ENCODE measurements around the gene PRICKLE2. TPM values are rescaled to one million over a fixed set of nuclear protein-coding genes. Genes with fewer than 3 reads are reported as not detected.

PRICKLE2 gene
- total and polyA plus RNA-seq, 10 donors = 0.27 to 11.4 (median 5.4) TPM

DNA sequence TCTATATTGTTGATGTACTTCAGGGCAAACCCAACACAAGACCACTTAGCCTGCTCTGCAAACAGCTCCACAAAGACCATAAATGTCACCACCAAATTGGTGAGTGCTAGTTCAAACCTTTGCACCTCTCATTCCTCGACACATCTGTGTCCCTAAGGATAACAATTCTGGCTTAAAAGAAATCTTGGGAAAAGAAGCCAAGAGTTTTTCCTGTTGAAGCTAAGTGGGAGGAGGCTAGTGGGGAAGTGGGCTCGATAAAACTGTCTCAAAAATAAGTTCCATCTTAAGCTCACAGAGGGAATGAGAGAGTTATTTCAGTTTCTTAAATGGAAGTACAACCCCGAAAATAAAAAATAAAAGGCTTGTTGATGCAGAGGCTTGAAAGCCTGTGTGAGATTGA lies 40.4 kb upstream of the PRICKLE2 start:
- Histone ChIP-seq H3K27ac (peak overlapping the region in 7 of 8 donors; percentile 24 to 77 (median 48)), H3K4me1 (no peaks in the 10 kb centered on the region), H3K36me3 (no peaks in the 10 kb centered on the region), H3K27me3 (replicated peaks in 1 of 7) (peaks cover 0 to 31% (median 12%) of the 10 kb centered on the region in 7 donors), H3K4me3 (peak overlapping the region in 2 of 8 donors; percentile 49 to 64), H3K9me3 (peaks cover 0 to 5% (median 0%) of the 10 kb centered on the region in 8 donors)
- WGBS, 5 donors = 23 to 36% (median 26%) methylated on average over 3 of the region's 3 CpGs
- no peak for DNase-seq
- no peak for TF ChIP-seq POLR2AphosphoS5 (IDR thresholded peaks at IDR 0.05)
- TF ChIP-seq, protein P1, sequence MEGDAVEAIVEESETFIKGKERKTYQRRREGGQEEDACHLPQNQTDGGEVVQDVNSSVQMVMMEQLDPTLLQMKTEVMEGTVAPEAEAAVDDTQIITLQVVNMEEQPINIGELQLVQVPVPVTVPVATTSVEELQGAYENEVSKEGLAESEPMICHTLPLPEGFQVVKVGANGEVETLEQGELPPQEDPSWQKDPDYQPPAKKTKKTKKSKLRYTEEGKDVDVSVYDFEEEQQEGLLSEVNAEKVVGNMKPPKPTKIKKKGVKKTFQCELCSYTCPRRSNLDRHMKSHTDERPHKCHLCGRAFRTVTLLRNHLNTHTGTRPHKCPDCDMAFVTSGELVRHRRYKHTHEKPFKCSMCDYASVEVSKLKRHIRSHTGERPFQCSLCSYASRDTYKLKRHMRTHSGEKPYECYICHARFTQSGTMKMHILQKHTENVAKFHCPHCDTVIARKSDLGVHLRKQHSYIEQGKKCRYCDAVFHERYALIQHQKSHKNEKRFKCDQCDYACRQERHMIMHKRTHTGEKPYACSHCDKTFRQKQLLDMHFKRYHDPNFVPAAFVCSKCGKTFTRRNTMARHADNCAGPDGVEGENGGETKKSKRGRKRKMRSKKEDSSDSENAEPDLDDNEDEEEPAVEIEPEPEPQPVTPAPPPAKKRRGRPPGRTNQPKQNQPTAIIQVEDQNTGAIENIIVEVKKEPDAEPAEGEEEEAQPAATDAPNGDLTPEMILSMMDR (IDR thresholded peaks at IDR 0.05 in 8 of 11, conservative IDR thresholded peaks at IDR 0.05 in 3 of 11) = no peak
- no peak for TF ChIP-seq POLR2A (IDR thresholded peaks at IDR 0.05)
- intact Hi-C loops (cut with DNase I; ENCODE audit: low total_unique reads) = no loop called here

DNA sequence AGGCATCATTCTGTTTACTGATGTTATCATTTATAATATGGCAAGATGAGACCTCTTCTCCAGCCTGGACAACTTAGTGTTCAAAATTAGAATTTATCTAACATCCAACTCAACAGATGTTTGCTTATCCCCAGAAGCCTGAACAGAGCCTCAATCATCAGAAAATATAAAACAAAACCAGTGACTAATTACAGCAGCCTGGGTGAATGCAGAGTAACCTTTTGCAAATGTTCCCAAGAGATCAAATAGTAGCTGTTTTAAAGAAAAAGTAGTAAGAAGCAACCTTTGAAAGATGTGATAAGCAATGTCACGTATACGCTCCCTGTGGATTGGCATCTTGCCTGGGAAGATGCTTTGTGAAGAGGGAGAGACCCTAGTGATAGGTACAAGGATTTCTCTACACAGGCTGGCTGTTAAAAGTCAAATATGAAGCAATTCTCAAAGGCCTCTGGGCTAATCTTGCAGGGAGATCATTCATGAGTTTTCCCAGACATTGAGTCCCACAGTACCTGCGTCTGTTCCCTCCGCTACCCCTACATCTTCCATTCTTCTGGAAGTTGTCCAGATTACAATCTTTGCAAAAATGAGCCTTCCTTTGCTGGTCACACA lies 39.3 kb upstream of the PRICKLE2 start:
- H3K9me3 ChIP-seq = no peaks in the 10 kb centered on the region
- H3K4me3 ChIP-seq = no peak overlapping the region
- H3K27me3 ChIP-seq (replicated peaks in 1 of 7) = peaks cover 0 to 31% (median 12%) of the 10 kb centered on the region in 7 donors
- intact Hi-C loops (cut with DNase I; ENCODE audit: low total_unique reads) = no loop called here
- WGBS, 5 donors = 82 to 93% (median 83%) methylated on average over 4 of the region's 4 CpGs
- H3K36me3 ChIP-seq = no peaks in the 10 kb centered on the region
- TF ChIP-seq POLR2AphosphoS5 (IDR thresholded peaks at IDR 0.05) (no peak), POLR2A (IDR thresholded peaks at IDR 0.05) (no peak)
- TF ChIP-seq, protein P1 (IDR thresholded peaks at IDR 0.05 in 8 of 11, conservative IDR thresholded peaks at IDR 0.05 in 3 of 11) = no peak
- no peak overlapping the region for H3K27ac ChIP-seq
- no peak for DNase-seq
- no peaks in the 10 kb centered on the region for H3K4me1 ChIP-seq

DNA sequence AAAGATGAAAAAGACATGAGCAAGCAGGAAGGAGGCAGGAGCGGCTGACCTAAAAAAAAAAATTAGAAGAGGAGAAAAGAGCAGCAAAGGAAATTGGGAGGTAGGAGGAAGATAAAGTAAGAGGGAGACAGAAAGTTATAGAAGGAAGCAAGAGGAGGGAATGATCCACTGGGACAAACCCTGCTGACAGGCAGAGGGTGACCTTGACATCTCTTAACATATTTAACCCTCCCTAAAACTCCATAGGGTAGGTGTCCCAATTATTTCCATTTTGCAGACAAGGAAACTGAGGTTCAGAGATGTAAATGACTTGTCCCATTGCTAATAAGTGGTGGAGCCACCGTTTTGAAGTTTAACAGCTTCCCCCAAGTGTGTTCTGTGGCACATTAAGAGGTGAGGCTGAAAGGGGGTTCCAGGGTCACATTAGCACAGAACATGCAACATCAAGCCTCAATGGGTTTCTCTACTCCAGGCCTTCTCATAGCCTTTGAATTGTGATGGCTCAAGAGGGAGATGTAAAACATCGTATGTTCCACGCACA lies 37.4 kb upstream of the PRICKLE2 start:
- WGBS, 5 donors = 87 to 97% (median 89%) methylated on average over 4 of the region's 4 CpGs
- H3K9me3 ChIP-seq = no peaks in the 10 kb centered on the region
- intact Hi-C loops (cut with DNase I; ENCODE audit: low total_unique reads) = no loop called here

DNA sequence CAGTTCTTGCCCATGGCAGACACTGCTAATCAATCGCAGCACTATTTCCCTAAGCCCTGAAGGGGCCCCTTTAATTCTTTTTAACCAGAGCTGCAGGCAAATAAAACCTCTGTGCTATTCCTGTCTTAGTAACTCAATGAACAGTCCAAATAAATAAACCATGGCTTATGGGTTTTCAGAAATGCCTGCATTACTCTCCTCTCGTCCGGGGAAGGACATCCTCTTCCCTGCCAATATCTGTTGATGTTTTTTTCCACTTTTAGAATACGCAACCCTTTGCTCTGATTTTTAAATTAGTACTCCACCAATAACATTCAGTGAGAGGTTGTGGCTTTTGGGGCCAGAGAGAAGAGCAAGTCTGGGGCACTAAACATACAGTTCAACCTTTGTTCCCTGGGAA lies 35.2 kb upstream of the PRICKLE2 start:
- TF ChIP-seq POLR2AphosphoS5 (IDR thresholded peaks at IDR 0.05) = no peak
- TF ChIP-seq, protein P1 (IDR thresholded peaks at IDR 0.05 in 8 of 11, conservative IDR thresholded peaks at IDR 0.05 in 3 of 11) = no peak
- TF ChIP-seq POLR2A (IDR thresholded peaks at IDR 0.05) = no peak
- intact Hi-C loops (cut with DNase I; ENCODE audit: low total_unique reads) = no loop called here
- no peak overlapping the region for H3K4me3 ChIP-seq
- peaks cover 0 to 7% (median 0%) of the 10 kb centered on the region in 7 donors for H3K27me3 ChIP-seq (replicated peaks in 1 of 7)
- H3K4me1 ChIP-seq = no peaks in the 10 kb centered on the region
- no peaks in the 10 kb centered on the region for H3K36me3 ChIP-seq
- 67 to 86% (median 79%) methylated on average over 4 of the region's 4 CpGs for WGBS, 5 donors
- no peaks in the 10 kb centered on the region for H3K9me3 ChIP-seq
- DNase-seq = no peak
- no peak overlapping the region for H3K27ac ChIP-seq

More for the DNA sequence above, 37.4 kb upstream of the PRICKLE2 start:
- TF ChIP-seq, protein P1 (IDR thresholded peaks at IDR 0.05 in 8 of 11, conservative IDR thresholded peaks at IDR 0.05 in 3 of 11) = no peak
- TF ChIP-seq POLR2AphosphoS5 (IDR thresholded peaks at IDR 0.05) (no peak), POLR2A (IDR thresholded peaks at IDR 0.05) (no peak)
- DNase-seq = no peak
- Histone ChIP-seq H3K27ac (no peak overlapping the region), H3K27me3 (replicated peaks in 1 of 7) (peaks cover 0 to 22% (median 3%) of the 10 kb centered on the region in 7 donors), H3K4me3 (no peak overlapping the region), H3K36me3 (no peaks in the 10 kb centered on the region), H3K4me1 (no peaks in the 10 kb centered on the region)

All from spleen (tissue), 11 donors.